Upper lobe of left lung (tissue), 4 donors: ENCODE data around the gene AGTRAP.

Source experiments
- POLR2A ChIP-seq, 4 donors: fragments of 450-650 bp; IDR thresholded peaks; one replicate each; pipeline ENCODE4 v1.5.1; 2016 to 2017; ENCODE audit warnings: antibody characterized with exemption in 4 of 4, mild to moderate bottlenecking in 2 of 4
- POLR2AphosphoS5 ChIP-seq, 2 donors: sonication (generic); formaldehyde crosslinking; IDR thresholded peaks; one replicate each; pipeline ENCODE4 v1.5.1; 2017; ENCODE audit warnings: antibody characterized with exemption in 2 of 2
- TF ChIP-seq, protein P1 (sequence below), 6 experiments: fragments of 450-650 bp in 4 of 6; fragments of 200-600 bp in 2 of 6; sonication (generic) in 2 of 6; IDR thresholded peaks; one replicate each; pipeline ENCODE4 v1.5.1; 2016 to 2019; ENCODE audit warnings: antibody characterized with exemption in 6 of 6

DNA sequence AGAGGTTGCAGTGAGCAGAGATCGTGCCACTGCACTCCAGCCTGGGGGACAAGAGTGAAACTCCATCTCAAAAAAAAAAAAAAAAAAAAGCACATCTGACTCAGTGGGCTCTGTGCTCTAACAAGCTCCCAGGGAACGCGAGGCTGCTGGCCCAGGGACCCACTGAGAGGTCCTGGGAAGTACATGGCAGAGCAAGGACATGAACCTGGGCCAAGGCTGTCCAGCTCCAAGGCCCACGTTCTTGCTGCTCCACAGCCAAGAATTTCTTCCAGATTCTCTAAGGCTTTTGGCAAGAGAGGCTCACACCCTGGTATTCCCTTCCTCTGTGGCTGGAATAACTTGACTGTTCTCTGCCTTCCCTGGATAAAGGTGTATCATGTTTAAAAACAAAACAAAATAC, 15.4 kb upstream of the AGTRAP start:
- TF ChIP-seq, protein P1, sequence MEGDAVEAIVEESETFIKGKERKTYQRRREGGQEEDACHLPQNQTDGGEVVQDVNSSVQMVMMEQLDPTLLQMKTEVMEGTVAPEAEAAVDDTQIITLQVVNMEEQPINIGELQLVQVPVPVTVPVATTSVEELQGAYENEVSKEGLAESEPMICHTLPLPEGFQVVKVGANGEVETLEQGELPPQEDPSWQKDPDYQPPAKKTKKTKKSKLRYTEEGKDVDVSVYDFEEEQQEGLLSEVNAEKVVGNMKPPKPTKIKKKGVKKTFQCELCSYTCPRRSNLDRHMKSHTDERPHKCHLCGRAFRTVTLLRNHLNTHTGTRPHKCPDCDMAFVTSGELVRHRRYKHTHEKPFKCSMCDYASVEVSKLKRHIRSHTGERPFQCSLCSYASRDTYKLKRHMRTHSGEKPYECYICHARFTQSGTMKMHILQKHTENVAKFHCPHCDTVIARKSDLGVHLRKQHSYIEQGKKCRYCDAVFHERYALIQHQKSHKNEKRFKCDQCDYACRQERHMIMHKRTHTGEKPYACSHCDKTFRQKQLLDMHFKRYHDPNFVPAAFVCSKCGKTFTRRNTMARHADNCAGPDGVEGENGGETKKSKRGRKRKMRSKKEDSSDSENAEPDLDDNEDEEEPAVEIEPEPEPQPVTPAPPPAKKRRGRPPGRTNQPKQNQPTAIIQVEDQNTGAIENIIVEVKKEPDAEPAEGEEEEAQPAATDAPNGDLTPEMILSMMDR (IDR thresholded peaks at IDR 0.05) = no peak
- TF ChIP-seq POLR2A (IDR thresholded peaks at IDR 0.05) = no peak
- TF ChIP-seq POLR2AphosphoS5 (IDR thresholded peaks at IDR 0.05) = no peak
